GM19468 (cell line): ENCODE data around the gene SLA2.
"Not testable (repeated sequence)": the region's sequence is repeated elsewhere in the genome, so short reads cannot be mapped to it uniquely, and the experiment has no call there.

ENCODE experiments used
- ATAC-seq: cut with Tn5 transposase; IDR thresholded peaks from one replicate; pipeline ENCODE4 v1.9.1; 2021; ENCODE audit warnings: mild to moderate bottlenecking, moderate library complexity, moderate number of reproducible peaks; ENCODE audit not compliant: unreplicated experiment; ENCODE audit errors: extremely low read depth

SLA2 gene

DNA sequence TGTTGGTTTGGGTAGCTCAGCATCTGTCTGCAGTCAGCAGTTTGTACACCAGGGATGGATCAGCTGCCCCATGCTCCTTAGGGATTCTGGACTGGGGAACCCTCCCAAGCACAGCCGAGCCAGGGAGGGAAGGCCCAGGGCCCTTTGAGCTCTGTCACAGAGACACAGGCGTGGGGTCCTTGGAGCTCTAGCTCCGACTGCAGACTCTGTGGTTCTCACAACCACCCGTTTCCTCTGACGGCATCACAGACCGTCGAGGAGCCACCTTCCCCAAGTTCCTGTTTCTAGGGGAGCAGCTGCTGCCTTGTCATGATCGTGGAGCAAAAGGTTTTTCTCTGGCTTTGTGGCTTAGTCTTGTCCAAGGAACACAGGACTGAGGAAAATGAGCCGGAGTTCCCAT is at the start of gene SLA2:
TSS of gene SLA2 (minus strand) at position 199 of the 400 bp plus-strand sequence. CDS start 4,861 bp downstream, outside the sequence.
- ATAC-seq, result no peak

- not testable (repeated sequence) for ATAC-seq
Measured at GRCh38 chr20:36695467-36695866, 49.5 kb upstream of the SLA2 start.

DNA sequence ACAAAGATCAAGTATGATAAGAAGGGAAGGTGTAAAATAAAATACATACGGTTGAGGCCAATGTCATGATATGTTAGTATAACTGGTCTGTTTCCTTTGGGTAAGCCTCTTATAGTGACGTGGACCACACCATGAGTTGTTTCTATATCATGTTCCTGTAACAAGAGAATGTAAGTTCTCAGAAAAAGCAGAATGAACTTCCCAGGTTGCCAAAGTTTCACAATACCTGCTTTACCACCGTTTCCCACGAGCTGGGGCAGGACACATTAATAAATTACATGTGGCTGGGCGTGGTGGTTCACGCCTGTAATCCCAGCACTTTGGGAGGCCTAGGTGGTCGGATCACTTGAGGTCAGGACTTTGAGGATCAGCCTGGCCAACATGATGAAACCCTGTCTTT is 42.6 kb upstream of the SLA2 start:
- ATAC-seq, result no peak

GRCh38 chr20:36687850-36688249 is 41.9 kb upstream of the SLA2 start:
- ATAC-seq, result no peak

GRCh38 chr20:36686944-36687343 is 40.9 kb upstream of the SLA2 start:
- no peak for ATAC-seq

DNA sequence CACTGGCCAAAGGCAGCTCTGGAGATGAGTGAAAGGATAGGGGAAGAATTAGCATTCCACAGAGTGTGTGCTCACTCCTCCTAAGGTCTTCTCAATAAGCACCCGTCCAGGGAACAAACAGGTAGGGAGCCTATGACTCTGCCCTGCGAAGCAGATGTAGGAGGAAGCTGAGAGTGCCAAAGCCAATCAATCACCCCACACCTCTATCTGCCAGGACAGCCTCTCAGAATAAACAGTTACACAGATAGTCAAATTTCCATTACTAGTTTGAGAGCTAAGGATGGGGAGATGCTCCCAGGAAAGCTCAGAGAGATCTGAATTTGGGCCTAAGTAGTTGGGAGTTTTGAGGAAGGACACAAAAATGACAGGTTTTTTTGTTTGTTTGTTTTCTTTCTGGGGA is 40.5 kb upstream of the SLA2 start:
- ATAC-seq, result no peak

- ATAC-seq, result no peak
Measured at GRCh38 chr20:36684747-36685146, 38.8 kb upstream of the SLA2 start.

DNA sequence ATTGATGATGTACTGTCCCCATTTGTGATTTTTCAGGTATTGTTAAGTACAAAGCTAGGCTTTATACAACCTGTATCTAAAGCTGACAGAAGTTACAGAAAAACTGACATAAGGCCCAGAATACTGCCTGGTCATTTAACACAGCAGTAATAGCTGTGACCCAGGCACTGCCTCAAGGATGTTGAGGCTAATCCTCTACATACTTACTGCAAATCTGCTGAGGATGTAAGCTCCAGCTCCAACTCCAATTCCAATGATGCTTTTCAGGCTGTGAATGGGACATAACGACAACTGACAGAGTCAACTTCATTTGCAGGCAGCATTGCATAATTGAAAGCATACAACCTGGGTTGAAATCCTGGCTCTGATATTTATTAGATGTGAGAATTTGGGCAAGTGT is 36.3 kb upstream of the SLA2 start:
- no peak for ATAC-seq

- ATAC-seq, result no peak
Measured at GRCh38 chr20:36677422-36677771, 31.4 kb upstream of the SLA2 start.

GRCh38 chr20:36676701-36677421 is 30.9 kb upstream of the SLA2 start:
- no peak for ATAC-seq

GRCh38 chr20:36675545-36675944 is 29.5 kb upstream of the SLA2 start:
- not testable (repeated sequence) for ATAC-seq

- ATAC-seq, result no peak
Measured at GRCh38 chr20:36672991-36673390, 27.0 kb upstream of the SLA2 start.

DNA sequence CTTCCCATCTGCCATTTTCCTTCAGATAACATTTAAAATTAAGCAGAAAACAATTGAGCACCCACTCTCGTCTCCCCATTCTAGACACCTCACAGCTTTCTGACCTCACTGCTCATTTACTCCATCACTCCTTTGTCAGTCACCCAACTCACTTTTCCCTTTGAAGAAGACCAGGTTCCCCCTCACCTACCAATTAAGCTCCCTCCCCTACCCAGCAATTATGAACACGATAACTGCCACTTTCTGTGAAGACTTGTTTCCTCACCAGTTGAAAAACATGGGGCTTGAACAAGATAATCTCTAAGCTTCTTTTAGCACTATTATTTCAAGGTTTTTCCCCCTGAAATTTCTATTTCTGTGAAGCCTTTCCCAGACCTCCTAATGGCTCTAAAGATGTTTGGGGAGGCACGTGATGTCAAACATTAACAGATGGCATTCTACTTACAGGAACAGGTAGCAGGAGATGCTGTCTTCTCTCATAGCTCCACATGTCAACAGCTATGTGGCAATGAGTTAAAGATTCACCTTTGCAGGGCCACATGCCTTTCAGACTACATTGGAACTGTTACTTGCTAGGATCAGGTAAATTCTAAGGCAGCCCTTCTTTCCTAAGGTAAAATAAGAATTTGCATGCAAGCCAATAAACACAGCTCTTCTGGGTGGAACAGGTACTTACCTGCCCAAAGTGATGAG is 24.8 kb upstream of the SLA2 start:
- no peak for ATAC-seq

DNA sequence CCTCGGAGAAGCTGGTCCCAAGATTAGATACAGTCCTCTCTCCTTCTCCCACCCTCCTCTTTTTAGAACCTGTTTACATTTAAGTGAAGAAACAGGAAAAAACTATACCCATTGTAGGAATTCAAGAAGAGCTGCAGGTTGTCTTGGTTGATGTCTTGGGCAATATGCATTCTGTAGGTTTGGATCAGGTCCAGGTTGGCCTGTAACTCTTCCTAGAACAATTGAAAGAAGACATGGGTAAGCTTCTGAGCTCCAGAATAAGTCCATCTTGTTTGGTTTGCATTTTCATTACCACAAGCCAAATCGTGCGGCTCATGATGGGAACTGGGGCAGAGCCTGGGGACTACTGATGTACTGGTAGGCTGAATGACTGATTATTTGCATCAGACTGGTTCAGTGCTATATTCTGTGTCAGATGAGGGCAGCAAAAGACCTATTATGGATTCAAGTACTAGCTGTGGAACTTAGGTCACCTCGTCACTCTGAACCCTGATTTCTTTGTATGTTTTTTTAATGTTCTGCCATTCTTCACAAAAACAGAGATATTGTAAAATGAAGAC is 20.3 kb upstream of the SLA2 start:
- ATAC-seq, result no peak

DNA sequence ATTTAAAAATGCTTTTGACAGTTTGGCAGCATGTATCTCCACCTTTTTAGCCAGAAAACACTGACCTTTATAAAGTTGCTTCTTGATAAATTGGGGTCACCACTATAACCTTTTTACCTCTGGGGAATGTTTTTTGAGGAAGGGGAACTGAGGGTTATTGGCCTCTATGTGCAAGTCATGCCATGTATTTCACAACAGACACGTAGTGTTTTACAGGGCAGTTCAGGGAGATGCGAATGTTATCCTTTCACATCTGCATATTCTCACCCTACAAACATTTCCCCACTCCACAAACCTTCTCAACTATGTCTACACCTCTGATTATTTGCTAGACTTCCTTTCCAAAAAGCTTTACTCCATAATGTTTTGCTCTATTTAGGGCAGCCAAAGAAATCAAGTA is 17.0 kb upstream of the SLA2 start:
- ATAC-seq, result no peak

DNA sequence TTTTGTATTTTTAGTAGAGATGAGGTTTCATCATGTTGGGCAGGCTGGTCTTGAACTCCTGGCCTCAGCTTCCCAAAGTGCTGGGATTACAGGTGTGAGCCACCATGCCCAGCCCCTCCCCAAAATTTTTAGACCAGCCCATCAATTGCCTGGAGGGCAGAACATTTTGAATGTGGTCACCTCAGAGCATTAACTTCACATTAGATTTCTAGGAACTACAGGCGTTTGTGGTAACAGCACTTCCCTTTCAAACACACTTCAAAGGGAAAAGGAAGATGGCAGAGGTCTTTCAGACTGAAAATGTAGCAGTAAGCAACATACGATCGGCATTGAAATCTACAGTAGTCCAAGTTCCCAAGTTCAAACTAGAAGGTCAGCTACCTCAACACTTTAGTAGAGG is 12.3 kb upstream of the SLA2 start:
- ATAC-seq, result no peak

DNA sequence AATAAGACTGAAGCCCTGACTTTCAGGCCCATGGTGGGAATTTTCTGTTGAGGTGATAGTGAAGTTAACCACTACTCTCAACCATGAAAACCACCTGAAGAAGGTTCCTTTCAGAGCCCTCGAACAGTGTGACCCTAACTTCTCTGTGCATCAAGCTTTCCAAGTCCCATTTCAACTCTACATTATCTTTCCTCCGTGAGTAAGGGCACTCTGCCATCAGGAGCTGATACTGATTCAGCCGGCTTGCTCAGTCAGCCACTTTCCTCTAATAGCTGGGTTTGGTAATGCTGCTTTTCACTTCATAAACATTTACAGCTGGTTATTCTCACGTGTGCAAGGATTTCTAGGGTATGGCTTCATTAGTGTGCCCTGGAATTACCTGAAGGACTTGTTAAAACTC is 10.7 kb upstream of the SLA2 start:
- ATAC-seq, result no peak

DNA sequence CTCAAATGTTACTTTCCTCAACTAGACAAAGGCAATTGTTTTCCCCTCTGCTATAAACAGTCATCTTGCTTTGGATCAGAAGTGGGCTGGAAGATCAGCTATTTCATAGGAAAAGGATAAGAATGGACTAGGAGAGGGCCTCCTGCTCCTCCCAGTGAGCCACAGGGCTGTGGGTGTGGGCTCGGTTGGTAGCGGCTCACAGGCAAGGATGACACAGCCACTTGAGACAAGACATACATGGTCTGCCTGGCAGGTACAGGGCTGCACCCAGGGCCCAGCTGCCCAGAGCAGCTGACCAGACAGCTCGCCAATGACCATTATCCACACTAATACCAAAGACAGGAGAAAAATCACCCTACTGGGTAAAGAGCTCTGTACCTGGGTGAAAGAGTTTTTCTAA is 9.0 kb upstream of the SLA2 start:
- ATAC-seq, result no peak

DNA sequence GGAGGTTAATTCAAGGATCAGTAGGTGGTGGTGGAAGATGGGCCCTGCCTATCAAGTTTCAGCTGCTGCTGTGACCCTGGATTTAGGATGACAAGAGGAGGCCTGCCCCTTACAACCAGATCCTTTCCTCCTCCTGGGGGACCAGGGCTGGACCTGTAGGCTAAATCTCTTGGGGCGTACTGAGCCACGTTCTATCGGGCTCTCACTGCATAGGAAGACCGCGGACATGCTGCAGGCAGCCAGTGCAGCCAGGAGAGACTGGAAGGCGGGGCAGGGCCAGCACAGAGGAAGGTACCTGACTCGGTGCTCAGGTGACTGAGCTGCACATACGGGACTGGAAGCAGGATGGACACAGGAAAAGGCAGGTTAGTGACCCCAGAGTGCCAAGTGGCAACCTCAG is 8.5 kb upstream of the SLA2 start:
- ATAC-seq, result no peak

DNA sequence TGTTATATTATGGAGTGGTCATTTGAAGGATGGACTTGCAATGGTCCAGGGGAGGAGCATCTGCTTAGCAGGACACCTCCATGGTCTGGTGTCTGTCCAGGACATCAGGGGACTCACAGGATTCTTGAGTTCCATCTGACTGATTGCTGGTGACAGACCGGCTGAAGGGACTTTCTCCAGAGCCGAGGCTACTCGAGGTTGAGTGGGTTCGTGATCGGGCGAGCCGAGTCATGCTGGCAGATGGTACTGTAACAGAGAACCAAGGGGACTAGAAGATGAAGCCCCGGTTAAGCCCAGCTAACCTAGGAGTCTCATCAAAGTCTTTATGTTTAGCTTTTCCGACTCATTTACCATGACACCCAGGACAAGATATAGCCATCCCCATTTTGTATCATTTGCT is 7.5 kb upstream of the SLA2 start:
- ATAC-seq, result no peak

- no peak for ATAC-seq
Measured at GRCh38 chr20:36647196-36648121, 1.5 kb upstream of the SLA2 start.
